Stomach (tissue), 9 donors: Measurements from ENCODE around the gene B4GALT6. TPM values are rescaled to one million over a fixed set of nuclear protein-coding genes. Genes with fewer than 3 reads are reported as not detected.

Experiments used
- DNase-seq, 2 donors: peaks; one replicate each; pipeline versions ENCODE4 v3.0.0 to v3.0.0-alpha.2; 2013 to 2019
- H3K27ac ChIP-seq, 5 donors: fragments of 200-600 bp in 4 of 5; sonication (generic) in 4 of 5; one replicate each; pipeline ENCODE4 v1.5.1; 2013 to 2019; ENCODE audit warnings: mild to moderate bottlenecking in 1 of 5, moderate library complexity in 1 of 5
- H3K27me3 ChIP-seq, 3 donors: fragments of 200-600 bp; sonication (generic); one replicate each; pipeline ENCODE4 v1.5.1; 2017 to 2019; ENCODE audit warnings: mixed run types in 1 of 3
- H3K36me3 ChIP-seq, 4 donors: fragments of 200-600 bp; sonication (generic); 1 replicate in 3 of 4; 2 replicates in 1 of 4; pipeline ENCODE4 v1.5.1; 2016 to 2019
- H3K4me1 ChIP-seq, 4 donors: fragments of 200-600 bp; sonication (generic); one replicate each; pipeline ENCODE4 v1.5.1; 2016 to 2019
- H3K4me3 ChIP-seq, 4 donors: fragments of 200-600 bp; sonication (generic) in 3 of 4; one replicate each; pipeline ENCODE4 v1.5.1; 2016 to 2019; ENCODE audit warnings: mild to moderate bottlenecking in 1 of 4
- H3K9me3 ChIP-seq, 4 donors: fragments of 200-600 bp; sonication (generic); one replicate each; pipeline ENCODE4 v1.5.1; 2016 to 2019
- CTCF ChIP-seq, 7 experiments: fragments of 450-650 bp in 4 of 7; fragments of 200-600 bp in 3 of 7; sonication (generic) in 3 of 7; IDR thresholded peaks; one replicate each; pipeline ENCODE4 v1.5.1; 2016 to 2019; ENCODE audit warnings: antibody characterized with exemption in 7 of 7, control low read depth in 2 of 7, mild to moderate bottlenecking in 1 of 7
- EP300 ChIP-seq: sonication (generic); formaldehyde crosslinking; IDR thresholded peaks from one replicate; pipeline ENCODE4 v1.6.1; 2017; ENCODE audit warnings: antibody characterized with exemption
- POLR2A ChIP-seq, 4 donors: fragments of 450-650 bp; IDR thresholded peaks; one replicate each; pipeline ENCODE4 v1.6.1; 2016; ENCODE audit warnings: antibody characterized with exemption in 4 of 4, control low read depth in 2 of 4, mild to moderate bottlenecking in 1 of 4, moderate library complexity in 1 of 4
- POLR2AphosphoS5 ChIP-seq, 3 donors: sonication (generic); formaldehyde crosslinking; IDR thresholded peaks; one replicate each; pipeline ENCODE4 v1.6.1; 2016; ENCODE audit warnings: antibody characterized with exemption in 3 of 3
- WGBS, 5 donors: extraction: QIAGEN DNeasy Blood & Tissue Kit in 3 of 5; methylation state at CpG; one replicate each; pipeline versions ENCODE4 v1.1.5 to v1.1.7; 2013 to 2018; 5-methylcytosine and 5-hydroxymethylcytosine counted together
- intact Hi-C: fragments of 100-400 bp; cut with DNase I; formaldehyde crosslinking; loops from one replicate; pipeline ENCODE4 v1.15.1; 2023; ENCODE audit warnings: low total_unique reads
- polyA plus RNA-seq, 3 donors: library from polyadenylated mRNA; stranded (reverse); fragments of 200-250 nt; gene quantifications; one replicate each; pipeline ENCODE4 v1.2.3, GENCODE V29; 2013
- total RNA-seq, 5 donors: library from RNA; depleted of rRNA; stranded (reverse); fragments of >200 nt; gene quantifications; one replicate each; pipeline versions ENCODE4 v1.1.0 to v1.2.3, GENCODE V29; 2014 to 2016
- donor health status: healthy with polysubstance abuse.
- donor health status: Bipolar disorder and iron deficiency.
- donor health status: healthy.

The B4GALT6 gene
- total and polyA plus RNA-seq, 8 donors: 0.45 to 8.4 (median 1.3) TPM; not detected in 1

- intact Hi-C loops: no loop called here
- H3K36me3 ChIP-seq: no peaks in the 10 kb centered on the region
- H3K27ac ChIP-seq: no peak overlapping the region
- TF ChIP-seq POLR2AphosphoS5 (IDR thresholded peaks at IDR 0.05) (no peak), EP300 (no peak), POLR2A (IDR thresholded peaks at IDR 0.05) (no peak), CTCF (IDR thresholded peaks at IDR 0.05) (no peak)
- peaks cover 0 to 7% (median 0%) of the 10 kb centered on the region in 4 donors for H3K4me1 ChIP-seq
- no peaks in the 10 kb centered on the region for H3K27me3 ChIP-seq
- WGBS, 5 donors: 89 to 96% (median 93%) methylated on average over 3 of the region's 3 CpGs
- H3K4me3 ChIP-seq: no peak overlapping the region
- H3K9me3 ChIP-seq: no peaks in the 10 kb centered on the region
- no peak for DNase-seq
Measured at GRCh38 chr18:31652877-31653276, 31.5 kb downstream of the B4GALT6 start.

GRCh38 chr18:31652357-31652756 is 32.0 kb downstream of the B4GALT6 start:
- no peak overlapping the region for H3K27ac ChIP-seq
- TF ChIP-seq POLR2AphosphoS5 (IDR thresholded peaks at IDR 0.05) (no peak), POLR2A (IDR thresholded peaks at IDR 0.05) (no peak), EP300 (no peak), CTCF (IDR thresholded peaks at IDR 0.05) (no peak)
- 80 to 91% (median 85%) methylated on average over 9 of the region's 9 CpGs for whole genome bisulfite sequencing, 5 donors
- peaks cover 0 to 7% (median 0%) of the 10 kb centered on the region in 4 donors for H3K4me1 ChIP-seq
- no peaks in the 10 kb centered on the region for H3K36me3 ChIP-seq
- H3K9me3 ChIP-seq: no peaks in the 10 kb centered on the region
- no peak overlapping the region for H3K4me3 ChIP-seq
- no peaks in the 10 kb centered on the region for H3K27me3 ChIP-seq
- intact Hi-C loops: no loop called here
- no peak for DNase-seq

- no peaks in the 10 kb centered on the region for H3K27me3 ChIP-seq
- H3K36me3 ChIP-seq: no peaks in the 10 kb centered on the region
- intact Hi-C loops: no loop called here
- H3K4me1 ChIP-seq: peaks cover 0 to 7% (median 0%) of the 10 kb centered on the region in 4 donors
- H3K27ac ChIP-seq: no peak overlapping the region
- H3K9me3 ChIP-seq: no peaks in the 10 kb centered on the region
- H3K4me3 ChIP-seq: no peak overlapping the region
- TF ChIP-seq POLR2AphosphoS5 (IDR thresholded peaks at IDR 0.05) (no peak), POLR2A (IDR thresholded peaks at IDR 0.05) (no peak), EP300 (no peak), CTCF (IDR thresholded peaks at IDR 0.05) (no peak)
- 78 to 86% (median 81%) methylated on average over 4 of the region's 4 CpGs for WGBS, 5 donors
- no peak for DNase-seq
Measured at GRCh38 chr18:31651369-31651768, 33.0 kb downstream of the B4GALT6 start.

DNA sequence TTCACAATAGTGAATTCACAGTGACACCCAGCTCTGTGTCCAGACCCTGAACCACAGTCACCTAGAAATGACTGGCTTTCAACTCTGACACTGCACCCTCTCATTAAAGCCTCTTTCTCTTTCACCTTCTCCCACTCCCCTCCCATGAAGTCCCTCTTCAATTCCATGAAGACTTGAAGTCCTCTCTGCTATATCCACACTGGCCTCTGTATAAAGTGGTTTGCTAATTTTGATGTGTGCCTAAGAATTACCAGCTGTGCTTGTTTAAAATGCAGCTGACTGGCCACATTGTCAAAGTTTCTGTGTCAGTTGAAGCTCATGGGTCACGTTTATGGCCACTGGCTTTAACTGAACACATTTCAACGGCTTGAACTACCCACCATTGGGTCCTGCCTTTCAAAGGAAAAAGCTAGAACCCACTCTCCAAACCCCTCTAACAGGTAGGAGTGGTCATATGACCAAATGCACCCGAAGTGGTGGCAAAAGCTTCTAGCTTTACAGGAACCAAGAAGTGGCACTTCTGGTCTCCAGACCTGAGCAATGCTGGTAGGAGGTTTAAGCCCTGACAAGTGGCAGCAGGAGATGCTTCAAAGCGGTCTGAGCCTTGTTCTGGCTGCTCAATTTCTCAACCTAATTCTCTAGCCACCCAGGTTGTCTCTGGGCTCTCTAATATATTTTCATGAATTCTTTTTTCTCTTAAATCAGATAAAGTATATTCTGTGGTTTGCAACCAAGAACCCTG is 34.2 kb downstream of the B4GALT6 start:
- WGBS, 5 donors: 51 to 64% (median 59%) methylated on average over 4 of the region's 4 CpGs
- Histone ChIP-seq H3K27ac (no peak overlapping the region), H3K9me3 (no peaks in the 10 kb centered on the region), H3K27me3 (no peaks in the 10 kb centered on the region), H3K36me3 (no peaks in the 10 kb centered on the region), H3K4me3 (no peak overlapping the region), H3K4me1 (peaks cover 0 to 7% (median 0%) of the 10 kb centered on the region in 4 donors)
- DNase-seq: no peak
- intact Hi-C loops: no loop called here
- TF ChIP-seq POLR2A (IDR thresholded peaks at IDR 0.05): no peak
- no peak for TF ChIP-seq EP300
- no peak for TF ChIP-seq CTCF (IDR thresholded peaks at IDR 0.05)
- no peak for TF ChIP-seq POLR2AphosphoS5 (IDR thresholded peaks at IDR 0.05)
